Stimulated activated CD4-positive, alpha-beta T cell treated with anti-CD3 and anti-CD28 coated beads, TNF-alpha, amount 100 ng/mL, for 1 hour (primary cell): ENCODE results near the gene OSER1.
"Not testable (repeated sequence)": the region's sequence is repeated elsewhere in the genome, so short reads cannot be mapped to it uniquely, and the experiment has no call there.

Experiments used
- DNase-seq, 3 donors: peaks; one replicate each; pipeline ENCODE4 v3.0.0-alpha.2; 2020; ENCODE audit warnings: low read depth in 3 of 3, low spot score in 1 of 3

OSER1 gene

DNA sequence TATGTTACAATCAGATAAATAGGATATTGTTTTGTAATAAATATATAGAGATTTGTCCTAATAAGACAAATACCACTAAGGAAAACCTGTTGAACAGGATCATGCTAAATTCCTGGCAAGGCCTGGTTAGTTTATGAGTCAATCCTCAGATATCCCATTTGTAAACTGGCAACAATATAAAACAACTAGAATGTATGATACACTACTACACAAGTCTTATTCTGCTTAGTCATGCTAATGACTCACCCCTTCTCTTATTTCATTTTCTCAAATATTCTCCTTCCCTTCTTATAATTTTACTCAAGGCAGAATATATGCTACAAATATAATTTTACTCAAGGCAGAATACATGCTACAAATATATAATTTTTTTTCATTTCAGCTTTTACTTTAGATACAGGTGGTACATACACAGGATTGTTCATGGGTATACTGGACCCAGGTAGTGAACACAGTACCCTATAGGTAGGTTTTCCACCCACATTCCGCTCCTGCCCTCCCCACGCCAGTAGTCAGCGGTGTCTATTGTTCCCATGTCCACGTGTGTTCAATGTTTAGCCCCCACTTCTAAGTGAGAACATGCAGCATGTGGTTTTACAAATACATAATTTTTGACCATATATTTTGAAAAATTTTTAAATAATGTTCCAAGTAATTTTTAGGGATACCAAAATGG is 6.3 kb downstream of the OSER1 start:
- no peak for DNase-seq

DNA sequence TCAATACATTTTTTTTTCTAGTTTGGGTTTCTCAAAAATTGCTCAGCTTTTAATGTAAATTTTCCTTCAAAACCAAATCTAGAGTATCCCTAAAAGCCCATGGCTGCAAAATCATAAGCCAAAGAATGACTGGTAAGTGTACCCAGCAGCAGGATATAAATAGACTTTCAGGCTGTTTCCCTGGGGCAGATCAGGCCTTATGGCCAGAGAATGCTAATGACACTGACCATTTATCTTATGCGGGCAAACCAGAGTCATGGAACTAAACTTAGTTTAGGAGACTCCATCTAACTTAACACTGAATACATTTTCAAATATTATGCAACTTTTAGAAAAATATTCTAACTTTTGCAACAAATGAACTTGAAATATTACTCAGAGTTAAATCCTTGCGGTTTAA is 7.4 kb downstream of the OSER1 start:
- no peak for DNase-seq

DNA sequence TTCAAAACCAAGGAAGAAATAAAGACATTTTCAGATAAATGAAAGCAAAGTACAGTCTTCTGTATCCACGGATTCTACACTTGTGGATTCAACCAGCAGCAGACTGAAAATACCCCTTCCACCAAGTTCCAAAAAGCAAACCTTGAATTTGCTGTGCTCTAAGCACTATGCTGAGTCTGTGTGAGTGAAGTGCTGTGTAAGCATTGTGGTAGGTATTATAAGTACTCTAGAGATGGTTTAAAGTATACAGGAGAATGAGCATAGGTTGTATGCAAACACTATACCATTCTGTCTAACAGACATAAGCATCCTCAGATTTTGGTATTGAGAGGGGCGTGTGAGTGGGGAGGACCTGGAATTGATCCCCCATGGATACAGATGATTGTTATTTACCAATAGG is 9.6 kb downstream of the OSER1 start:
- no peak for DNase-seq

DNA sequence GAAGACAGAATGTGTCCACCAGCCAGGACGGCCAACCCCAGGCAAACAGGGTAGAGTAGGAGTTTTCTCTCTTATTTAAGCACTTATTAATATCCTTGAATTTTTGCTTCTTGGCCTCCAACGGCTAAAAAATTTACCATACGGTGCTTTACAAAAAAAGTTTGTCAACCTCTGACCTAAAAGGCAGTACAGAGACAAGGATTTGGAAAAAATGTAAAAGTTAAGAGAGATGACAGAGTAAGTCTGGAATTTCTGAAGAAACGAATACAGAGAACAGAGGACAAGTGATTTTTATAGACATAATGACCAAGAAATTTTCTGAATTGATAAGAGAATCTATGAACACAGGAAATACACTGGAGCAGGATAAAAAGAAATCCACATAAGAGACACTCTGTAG is 10.2 kb downstream of the OSER1 start:
- DNase-seq, result no peak

DNA sequence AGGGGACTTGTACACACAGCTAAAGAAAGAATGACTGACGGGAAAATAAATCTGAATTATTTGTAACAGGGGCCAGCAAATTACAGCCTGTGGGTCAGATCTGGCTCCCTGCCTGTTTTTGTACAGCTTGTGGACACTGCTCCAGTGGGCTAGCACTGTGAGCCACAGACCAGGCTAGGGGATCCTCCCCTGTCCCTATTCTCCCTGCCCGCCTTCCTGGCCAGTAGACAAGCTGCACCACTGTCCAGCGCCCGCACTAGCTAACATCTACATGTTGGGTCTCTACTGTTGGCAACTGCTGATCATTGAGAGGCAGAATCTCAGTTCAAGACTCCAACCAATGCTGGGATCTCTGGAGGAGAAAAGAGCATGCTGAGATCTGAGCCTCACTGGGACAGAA is 10.7 kb downstream of the OSER1 start:
- DNase-seq, result no peak

DNA sequence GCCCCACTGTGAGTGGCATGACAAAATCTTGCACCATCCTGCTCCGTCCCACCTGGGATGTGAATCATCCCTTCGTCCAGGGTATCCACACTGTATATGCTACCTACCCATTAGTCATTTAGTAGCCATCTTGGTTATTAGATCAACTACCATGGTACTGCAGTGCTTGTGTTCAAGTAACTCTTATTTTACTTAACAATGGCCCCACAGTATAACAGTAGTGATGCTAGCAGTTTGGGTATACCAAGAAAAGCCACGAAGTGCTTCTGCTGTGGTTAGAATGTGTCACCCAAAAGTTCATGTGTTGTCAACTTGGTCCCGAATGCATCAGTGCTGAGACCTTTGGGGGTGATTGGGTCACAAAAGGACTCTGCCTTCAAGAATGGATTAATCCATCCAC is 11.7 kb downstream of the OSER1 start:
- DNase-seq, result no peak

DNA sequence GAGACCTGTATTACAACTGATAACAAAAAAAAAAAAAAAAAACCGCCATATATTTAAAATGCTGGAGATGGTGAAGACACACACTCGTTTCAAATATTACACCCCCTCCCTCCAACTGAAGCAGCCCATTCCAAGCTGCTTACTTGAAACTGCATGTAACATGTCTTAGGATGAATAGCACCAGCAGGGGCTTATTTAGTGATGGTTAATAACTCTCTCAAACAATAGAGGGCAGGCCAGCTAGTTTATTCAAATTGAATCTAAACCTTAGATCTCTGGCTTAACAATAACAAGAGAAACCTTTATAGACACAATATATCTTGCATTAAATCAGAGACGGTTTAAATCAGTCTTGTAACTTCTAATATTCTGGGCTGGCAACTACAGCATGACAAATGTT is 14.3 kb downstream of the OSER1 start:
- DNase-seq, result no peak

DNA sequence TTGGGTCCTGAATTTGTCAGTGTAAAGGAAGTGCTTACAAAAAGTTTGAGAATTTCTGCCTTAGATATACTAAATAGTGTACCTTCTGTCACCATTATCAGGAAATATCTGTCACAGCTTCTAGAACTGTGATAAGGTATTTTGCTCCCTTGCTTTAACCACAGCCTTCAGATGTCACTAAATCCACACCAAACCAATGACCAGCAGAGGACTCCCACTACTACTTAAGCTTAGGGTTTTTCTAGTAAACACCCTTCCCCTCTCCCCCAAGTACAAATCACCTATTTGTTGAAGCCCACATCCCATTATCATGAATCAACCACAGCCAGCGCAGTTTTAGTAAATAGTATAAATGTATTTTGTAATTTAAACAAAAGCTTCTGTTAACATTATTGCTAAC is 15.0 kb downstream of the OSER1 start:
- DNase-seq, result no peak

DNA sequence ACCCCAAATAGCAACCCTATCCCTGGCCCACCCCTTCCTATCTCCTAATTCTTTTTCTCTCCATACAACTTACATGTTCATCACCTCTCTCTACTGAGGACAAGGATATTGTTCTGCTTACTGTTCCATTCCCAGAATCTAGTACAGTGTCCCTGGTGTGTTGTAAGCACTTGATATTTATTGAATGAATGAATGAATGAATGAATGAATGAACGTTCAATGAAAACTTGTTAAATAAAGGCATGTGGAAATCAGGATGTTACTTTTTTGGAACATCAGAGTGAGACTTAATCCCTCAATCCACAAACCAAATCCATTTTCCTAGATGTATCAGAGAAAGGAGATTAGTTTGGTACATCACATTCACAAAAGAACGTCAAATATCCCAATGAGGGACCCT is 16.8 kb downstream of the OSER1 start:
- DNase-seq, result no peak

DNA sequence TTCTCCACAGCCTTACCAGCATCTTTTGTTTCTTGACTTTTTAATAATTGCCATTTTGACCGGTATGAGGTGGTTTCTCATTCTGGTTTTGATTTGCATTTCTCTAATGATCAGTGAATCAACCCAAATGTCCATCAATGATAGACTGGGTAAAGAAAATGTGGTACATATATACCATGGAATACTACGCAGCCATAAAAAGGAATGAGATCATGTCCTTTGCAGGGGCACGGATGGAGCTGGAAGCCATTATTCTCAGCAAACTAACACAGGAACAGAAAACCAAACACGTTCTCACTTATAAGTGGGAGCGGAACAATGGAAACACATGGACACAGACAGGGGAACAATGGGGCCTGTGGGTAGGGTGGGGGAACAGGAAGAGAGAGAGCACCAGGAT is 18.9 kb downstream of the OSER1 start:
- not testable (repeated sequence) for DNase-seq

DNA sequence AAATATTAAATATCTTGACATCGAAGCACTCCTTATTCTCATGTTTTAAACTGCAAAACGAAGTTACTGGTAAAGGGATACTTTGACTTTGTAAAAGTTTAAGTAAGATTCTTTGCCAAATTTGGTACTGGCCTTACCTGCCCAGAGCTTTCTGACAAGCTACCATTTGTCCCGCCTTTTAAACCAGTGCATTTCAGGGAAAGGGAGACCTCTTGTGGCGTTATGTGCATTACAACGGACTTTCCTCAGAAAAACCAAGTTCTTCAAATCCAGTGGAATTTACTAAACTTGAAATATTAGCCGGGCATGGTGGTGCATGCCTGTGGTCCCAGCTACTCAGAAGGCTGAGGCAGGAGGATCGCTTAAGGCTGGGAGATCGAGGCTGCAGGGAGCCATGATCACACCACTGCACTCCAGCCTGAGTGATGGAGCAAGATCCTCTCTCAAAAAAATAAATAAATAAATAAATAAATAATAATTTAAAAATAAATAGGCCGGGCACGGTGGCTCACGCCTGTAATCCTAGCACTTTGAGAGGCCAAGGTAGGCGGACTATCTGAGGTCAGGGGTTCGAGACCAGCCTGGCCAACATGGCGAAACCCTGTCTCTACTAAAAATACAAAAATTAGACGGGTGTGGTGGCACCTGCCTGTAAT is 20.2 kb downstream of the OSER1 start:
- not testable (repeated sequence) for DNase-seq

DNA sequence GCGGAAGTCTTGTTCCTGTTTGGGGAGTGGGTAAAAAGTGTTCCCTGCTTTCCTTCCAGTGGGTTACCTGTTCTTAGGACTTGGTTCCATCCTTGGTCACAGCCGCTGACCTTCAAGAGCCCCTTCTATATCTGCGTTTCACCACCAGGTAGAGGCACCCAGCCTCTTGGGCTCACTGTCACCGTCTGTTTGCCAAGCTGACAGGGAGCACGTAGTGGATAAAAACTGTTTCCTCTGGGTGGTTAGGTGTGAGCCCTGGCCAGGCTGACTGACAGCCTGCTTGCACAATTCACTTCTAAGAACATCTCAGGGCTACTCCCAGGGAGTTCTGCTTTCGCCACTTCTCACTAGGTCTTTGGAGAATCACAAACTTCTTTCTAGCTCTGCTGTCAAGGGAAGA is 21.8 kb downstream of the OSER1 start:
- DNase-seq, result no peak

DNA sequence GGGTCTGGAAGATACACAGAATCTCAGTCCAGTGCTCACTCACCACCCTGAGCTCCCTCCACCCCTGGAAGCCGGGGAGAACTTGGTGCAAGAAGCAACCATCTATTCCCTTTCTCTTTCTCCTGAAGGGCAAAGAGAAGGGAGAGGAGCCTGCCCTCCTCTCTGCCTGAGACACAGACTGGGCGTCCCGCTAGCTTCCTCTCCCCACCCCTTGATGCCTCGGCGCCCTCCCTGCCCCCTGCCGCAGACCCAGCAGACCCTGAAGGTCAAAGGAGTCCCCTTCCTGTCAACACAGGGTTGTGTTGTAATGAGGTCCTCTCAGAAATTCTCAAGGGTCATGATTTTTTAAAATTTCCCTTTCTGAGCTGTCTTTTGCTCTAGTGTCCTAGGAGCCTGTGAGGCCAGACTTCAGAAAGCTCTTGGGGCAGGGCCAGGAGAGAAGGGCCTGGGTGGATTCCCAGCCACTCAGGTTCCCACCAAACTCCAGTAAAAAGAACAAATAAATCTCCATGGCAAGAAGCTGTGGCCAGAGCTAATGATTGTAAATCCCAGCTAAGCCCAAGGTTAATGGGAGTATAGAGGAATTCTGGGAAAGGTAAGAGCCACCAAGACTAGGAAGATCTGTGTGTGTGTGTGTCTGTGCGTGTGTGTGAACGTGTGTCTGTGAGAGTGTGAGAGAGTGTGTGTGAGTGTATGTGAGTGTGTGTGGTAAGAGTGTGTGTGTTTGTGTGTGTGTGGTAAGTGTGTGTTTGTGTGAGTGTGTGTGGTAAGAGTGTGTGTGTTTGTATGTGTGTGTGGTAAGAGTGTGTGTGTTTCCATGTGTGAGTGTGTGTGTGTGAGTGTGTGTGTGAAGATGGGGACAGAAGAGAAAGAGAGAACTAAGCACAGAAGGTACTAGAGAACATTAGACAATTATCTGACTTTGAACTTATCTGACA is 22.5 kb downstream of the OSER1 start:
- no peak for DNase-seq

DNA sequence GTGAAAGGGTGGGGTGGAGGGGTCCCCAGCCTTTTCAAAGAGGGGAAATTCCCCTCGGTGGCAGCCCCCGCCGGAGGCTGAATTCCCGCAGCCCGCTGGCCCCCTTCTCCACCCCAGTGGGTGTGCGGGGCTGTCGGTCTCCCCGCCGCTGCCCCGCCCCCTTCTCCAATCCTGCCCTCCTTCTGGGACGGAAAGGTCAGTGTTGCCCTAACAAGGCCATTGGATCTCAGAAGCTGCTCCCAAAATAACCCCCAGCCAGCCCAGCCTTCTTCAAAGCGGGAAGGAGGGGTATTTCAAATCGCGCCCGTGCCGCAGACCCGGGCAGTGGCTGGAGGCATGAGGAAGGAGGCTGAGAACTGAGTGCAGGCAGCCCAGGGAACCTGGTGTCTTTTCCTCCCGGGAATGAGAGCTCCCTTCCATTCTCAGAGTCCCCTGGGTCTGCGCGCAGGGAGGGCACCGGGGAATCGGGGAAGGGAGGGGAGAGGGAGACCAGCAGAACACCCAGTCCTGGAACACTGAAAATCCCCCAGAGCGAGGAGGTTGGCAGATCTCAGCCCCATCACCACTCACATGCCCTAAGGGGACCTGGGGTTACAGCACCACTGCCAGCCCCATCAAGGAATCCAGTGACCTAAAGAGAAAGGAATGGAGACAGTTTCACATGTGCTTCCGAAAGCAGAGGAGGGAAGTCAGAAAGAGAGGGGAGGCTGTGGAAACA is 23.4 kb downstream of the OSER1 start, which contains the start of gene JPH2:
Gene JPH2, minus strand, starts transcription at position 135 of the 718 bp plus-strand sequence. CDS start 483 bp downstream, outside the sequence.
- DNase-seq, result no peak

DNA sequence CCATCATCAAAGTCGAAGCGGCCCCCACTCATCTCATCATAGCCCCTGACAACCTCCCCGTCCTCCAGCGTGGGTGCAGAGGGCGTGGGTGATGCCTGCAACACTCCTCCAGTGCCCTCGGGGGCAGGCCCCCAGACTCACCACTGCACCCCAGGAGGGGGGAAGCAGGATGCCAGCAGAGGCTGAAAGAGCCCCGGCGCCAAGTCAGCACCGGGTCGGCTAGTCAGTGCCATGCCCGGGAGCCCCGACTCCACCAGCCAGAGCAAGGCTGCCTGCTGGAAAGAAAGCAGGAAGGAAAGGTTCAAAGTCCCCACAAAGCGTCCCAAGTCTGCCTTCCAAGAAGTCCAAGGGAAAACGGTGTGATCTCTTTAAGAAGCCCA is 23.9 kb downstream of the OSER1 start:
- DNase-seq, result no peak

DNA sequence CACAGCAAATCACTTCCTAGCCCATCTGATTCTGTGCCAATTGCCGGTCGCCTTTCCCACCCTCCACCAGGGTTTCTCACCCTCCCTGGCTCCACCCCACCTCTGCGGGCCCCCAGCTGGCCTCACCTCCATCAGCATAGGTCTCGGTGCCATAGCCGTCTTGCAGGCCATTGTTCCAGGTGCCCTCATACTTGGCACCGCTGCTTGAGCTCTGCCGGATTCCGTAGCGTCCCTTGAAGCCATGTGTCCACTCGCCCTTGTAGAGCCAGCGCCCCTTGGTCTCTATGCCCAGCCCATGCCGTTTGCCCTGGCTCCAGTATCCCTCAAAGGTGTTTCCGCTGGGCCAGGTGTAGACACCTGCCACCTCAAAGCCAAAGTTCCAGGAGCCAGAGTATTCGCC is 24.4 kb downstream of the OSER1 start:
- DNase-seq, result no peak

DNA sequence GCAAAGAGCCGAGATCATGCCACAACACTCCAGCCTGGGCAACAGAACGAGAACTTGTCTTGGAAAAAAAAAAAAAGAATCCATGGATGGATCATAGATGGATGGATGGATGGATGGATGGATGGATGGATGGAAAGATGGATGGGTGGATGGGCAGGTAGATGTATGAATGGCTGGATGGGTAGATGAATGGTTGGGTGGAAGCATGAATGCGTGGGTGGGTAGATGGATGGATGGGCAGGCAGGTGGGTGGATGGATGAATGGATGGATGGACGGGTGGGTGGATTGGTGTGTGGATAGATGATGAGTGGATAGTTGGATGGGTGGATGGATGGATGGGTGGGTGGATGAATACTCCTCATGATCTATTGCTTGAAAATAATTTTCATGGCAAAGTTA is 25.0 kb downstream of the OSER1 start:
- no peak for DNase-seq

DNA sequence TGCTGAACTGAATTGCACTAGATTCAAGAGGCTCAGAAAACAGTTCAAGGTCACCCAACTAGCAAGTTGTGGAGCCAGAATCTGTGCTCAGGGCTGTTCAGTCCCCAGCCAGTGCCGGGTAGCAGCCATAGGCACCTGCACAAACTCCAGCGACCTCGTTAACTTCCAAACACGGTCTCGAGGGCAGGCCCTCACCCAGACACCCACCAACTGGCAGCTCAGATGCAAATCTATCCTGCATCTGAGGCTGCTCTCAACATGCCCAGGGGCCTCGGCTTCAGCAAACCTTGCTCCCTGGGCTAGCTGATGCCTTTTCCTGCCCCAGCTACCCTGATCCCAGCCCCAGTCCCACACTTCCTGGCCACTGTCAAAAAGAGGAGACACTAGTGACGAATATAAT is 27.3 kb downstream of the OSER1 start:
- no peak for DNase-seq

DNA sequence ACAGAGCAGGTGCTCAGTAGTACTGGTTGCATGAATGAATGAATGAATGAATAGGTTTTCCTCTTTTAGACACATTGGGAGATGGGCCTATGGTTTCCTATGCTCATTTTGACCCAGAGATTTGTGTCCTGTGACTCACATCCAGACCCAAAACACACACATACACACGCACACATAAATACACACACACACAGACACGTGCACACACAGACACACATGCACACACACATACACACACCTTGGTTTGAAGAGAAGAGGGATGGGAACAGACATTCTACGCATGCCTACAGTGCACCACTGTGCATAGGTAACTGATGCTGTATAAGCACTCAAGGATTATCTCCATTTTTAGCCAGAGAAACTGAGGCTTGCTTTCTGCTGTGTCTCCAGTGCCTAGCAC is 27.7 kb downstream of the OSER1 start:
- no peak for DNase-seq

DNA sequence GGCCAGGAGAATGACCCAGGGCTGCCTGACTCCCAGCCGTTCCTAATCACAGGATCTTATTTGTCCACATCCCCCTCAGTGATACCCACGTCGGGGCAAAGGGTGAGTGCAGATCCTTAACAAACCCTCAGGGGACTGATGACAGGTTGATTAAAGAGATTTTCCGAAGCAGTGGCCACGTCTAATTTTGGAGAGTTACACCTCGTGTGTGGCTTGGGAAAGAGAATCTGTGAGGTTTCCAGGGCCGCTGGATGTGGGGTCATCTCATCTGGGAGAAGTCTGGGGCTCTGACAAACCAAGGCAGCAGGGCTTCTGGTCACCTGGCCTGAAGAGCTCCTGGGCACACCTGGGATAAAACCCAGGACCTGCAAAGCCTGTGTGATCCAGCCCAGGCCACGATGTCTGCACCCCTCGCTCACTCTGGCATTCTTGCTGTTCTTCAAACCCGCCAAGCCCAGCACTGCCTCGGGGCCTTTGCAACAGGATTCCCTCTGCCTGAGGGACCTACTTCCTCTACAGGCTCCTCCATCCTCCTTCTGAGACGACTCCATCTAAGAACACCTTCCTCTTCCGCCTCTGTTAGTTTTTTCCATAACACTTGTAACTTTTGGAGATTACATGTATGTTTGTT is 28.3 kb downstream of the OSER1 start:
- no peak for DNase-seq

DNA sequence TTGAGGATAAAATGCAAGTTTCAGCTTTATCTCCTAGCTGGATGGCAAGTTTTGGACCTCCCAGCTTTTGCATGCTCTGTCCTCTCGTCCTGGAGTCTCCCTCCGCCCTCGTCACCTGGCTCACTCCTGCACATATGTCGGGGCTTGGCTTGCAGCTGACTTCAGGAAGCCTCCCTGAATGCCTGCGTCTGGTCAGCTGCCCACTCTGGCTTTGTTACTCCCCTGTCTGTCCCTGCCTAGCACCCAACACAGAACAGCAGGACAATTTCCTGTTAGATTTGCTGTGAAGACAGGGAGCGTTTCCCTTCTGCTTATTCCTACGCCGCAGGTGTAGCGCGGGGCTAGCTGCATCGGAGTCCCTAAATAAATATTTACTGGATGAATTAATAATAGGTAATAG is 29.0 kb downstream of the OSER1 start:
- DNase-seq, result no peak
